Neural cell (in vitro differentiated cells): ENCODE measurements around the gene COQ10B. TPM values are rescaled to one million over a fixed set of nuclear protein-coding genes. Genes with fewer than 3 reads are reported as not detected.

Experiments used
- H2AFZ ChIP-seq: fragments of 200-600, 300-800 bp; sonication (generic), shearing (Covaris generic); 2 replicates; pipeline ENCODE4 v1.6.0; 2014; ENCODE audit warnings: low read depth, mild to moderate bottlenecking, antibody characterized with exemption, low read length, moderate library complexity
- H3F3A ChIP-seq: fragments of 200-600 bp; shearing (Covaris generic); 2 replicates; pipeline ENCODE4 v1.6.1; 2016; ENCODE audit warnings: mild to moderate bottlenecking, moderate library complexity, mixed read lengths, antibody characterized with exemption, low read length; ENCODE audit not compliant: insufficient read depth, poor library complexity, severe bottlenecking
- H3K27ac ChIP-seq: fragments of 200-600, 300-800 bp; sonication (generic), shearing (Covaris generic); 2 replicates; pipeline ENCODE4 v1.5.1; 2014; ENCODE audit warnings: mild to moderate bottlenecking, low read length, moderate library complexity
- H3K27me3 ChIP-seq: fragments of 300-800, 200-600 bp; sonication (generic), shearing (Covaris generic); 2 replicates; pipeline ENCODE4 v1.6.0; 2014; ENCODE audit warnings: mild to moderate bottlenecking, low read depth, low read length, moderate library complexity; ENCODE audit not compliant: insufficient read depth
- H3K36me3 ChIP-seq: fragments of 300-800, 200-600 bp; sonication (generic), shearing (Covaris generic); 2 replicates; pipeline ENCODE4 v1.5.1; 2014; ENCODE audit warnings: mild to moderate bottlenecking, antibody characterized with exemption, low read length, moderate library complexity; ENCODE audit not compliant: insufficient read depth
- H3K4me2 ChIP-seq: fragments of 300-800, 200-600 bp; sonication (generic), shearing (Covaris generic); 2 replicates; pipeline ENCODE4 v1.6.0; 2014; ENCODE audit warnings: mild to moderate bottlenecking, low read length
- H3K4me3 ChIP-seq: fragments of 300-800, 200-600 bp; sonication (generic), shearing (Covaris generic); 2 replicates; pipeline ENCODE4 v1.5.1; 2014; ENCODE audit warnings: mild to moderate bottlenecking, low read length, moderate library complexity
- H3K79me2 ChIP-seq: fragments of 200-600 bp; shearing (Covaris generic); replicated peaks from 2 replicates; pipeline ENCODE4 v1.6.0; 2014; ENCODE audit warnings: mild to moderate bottlenecking, low read length, moderate library complexity; ENCODE audit not compliant: insufficient read depth
- H3K9ac ChIP-seq: fragments of 300-800, 200-600 bp; sonication (generic), shearing (Covaris generic); 2 replicates; pipeline ENCODE4 v1.6.1; 2016; ENCODE audit warnings: mild to moderate bottlenecking, low read length, mixed read lengths
- H3K9me2 ChIP-seq: fragments of 200-600 bp; shearing (Covaris generic); 2 replicates; pipeline ENCODE4 v1.6.1; 2016; ENCODE audit warnings: mild to moderate bottlenecking, low read length, mixed read lengths; ENCODE audit not compliant: insufficient read depth
- H3K9me3 ChIP-seq: fragments of 200-600, 300-800 bp; sonication (generic), shearing (Covaris generic); 2 replicates; pipeline ENCODE4 v1.6.1; 2016; ENCODE audit warnings: mild to moderate bottlenecking, mixed run types, low read length, moderate library complexity, mixed read lengths
- H4K20me1 ChIP-seq: fragments of 200-600 bp; shearing (Covaris generic); 2 replicates; pipeline ENCODE4 v1.6.1; 2016; ENCODE audit warnings: mild to moderate bottlenecking, mixed run types; ENCODE audit not compliant: insufficient read depth
- EP300 ChIP-seq: fragments of 450-650 bp; conservative IDR thresholded peaks from 2 replicates; pipeline ENCODE4 v1.6.1; 2014; ENCODE audit warnings: antibody characterized with exemption, mild to moderate bottlenecking, moderate library complexity; ENCODE audit not compliant: poor library complexity, severe bottlenecking
- EZH2 ChIP-seq: fragments of 200-600, 300-800 bp; shearing (Covaris generic), sonication (generic); IDR thresholded peaks from 2 replicates; pipeline ENCODE4 v1.6.1; 2014; ENCODE audit warnings: antibody characterized with exemption, low read length, borderline replicate concordance, mild to moderate bottlenecking; ENCODE audit not compliant: insufficient read depth, poor library complexity, severe bottlenecking
- MXI1 ChIP-seq: fragments of 450-650 bp; conservative IDR thresholded peaks from 2 replicates; pipeline ENCODE4 v1.6.1; 2014; ENCODE audit warnings: antibody characterized with exemption, mild to moderate bottlenecking; ENCODE audit not compliant: poor library complexity, severe bottlenecking
- POLR2AphosphoS5 ChIP-seq: IDR thresholded peaks from 2 replicates; pipeline ENCODE4 v1.6.1; 2012
- RAD21 ChIP-seq: fragments of 450-650 bp; conservative IDR thresholded peaks from 2 replicates; pipeline ENCODE4 v1.6.1; 2014; ENCODE audit warnings: antibody characterized with exemption, mild to moderate bottlenecking, moderate library complexity
- SMC3 ChIP-seq: fragments of 450-650 bp; conservative IDR thresholded peaks from 2 replicates; pipeline ENCODE4 v1.6.1; 2014; ENCODE audit warnings: antibody characterized with exemption, mild to moderate bottlenecking, moderate library complexity; ENCODE audit not compliant: poor library complexity
- TAF1 ChIP-seq: IDR thresholded peaks from 2 replicates; pipeline ENCODE4 v1.6.1; 2012; ENCODE audit warnings: low read depth
- polyA plus RNA-seq: library from polyadenylated mRNA; depleted of rRNA; stranded (reverse); fragments of >200 nt; gene quantifications from 2 replicates; pipeline ENCODE4 v1.2.3, GENCODE V29; 2014
- TF ChIP-seq, protein P1 (sequence below): IDR thresholded peaks from 2 replicates; pipeline ENCODE4 v1.6.1; 2012; ENCODE audit warnings: borderline replicate concordance
- TF ChIP-seq, protein P2 (sequence below): fragments of 450-650 bp; IDR thresholded peaks from 2 replicates; pipeline ENCODE4 v1.5.1; 2014; ENCODE audit warnings: antibody characterized with exemption, mild to moderate bottlenecking, moderate library complexity; ENCODE audit not compliant: poor library complexity, severe bottlenecking

The COQ10B gene
- polyA plus RNA-seq, 1 donor from 2014 or later, result 28.4 TPM

DNA sequence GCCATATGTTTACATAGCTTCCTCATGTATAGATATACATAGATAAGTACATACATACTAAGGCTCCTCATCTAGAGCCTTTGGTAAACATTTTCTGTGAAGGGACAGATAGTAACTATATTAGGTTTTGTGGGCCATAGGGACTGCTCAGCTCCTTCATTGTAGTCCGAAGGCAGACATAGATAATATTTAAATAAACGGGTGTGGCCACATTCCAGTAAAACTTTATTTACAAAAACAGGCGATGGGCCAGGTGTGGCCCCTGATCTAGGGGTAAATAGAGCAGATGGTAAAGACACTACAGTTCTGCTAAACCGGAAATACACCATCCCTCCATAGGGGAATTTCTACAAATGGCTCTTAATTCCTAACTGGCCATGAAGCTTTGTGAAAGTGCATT, 7.3 kb downstream of the COQ10B start:
- Histone ChIP-seq H3K4me2 (no peak overlapping the region), H2AFZ (no peak overlapping the region), H4K20me1 (no peaks in the 10 kb centered on the region), H3K36me3 (no peaks in the 10 kb centered on the region), H3K9me2 (no peaks in the 10 kb centered on the region), H3K4me3 (no peak overlapping the region), H3K27ac (no peak overlapping the region), H3K79me2 (peaks cover 3% of the 10 kb centered on the region), H3K27me3 (no peaks in the 10 kb centered on the region), H3K9me3 (no peaks in the 10 kb centered on the region), H3F3A (no peaks in the 10 kb centered on the region), H3K9ac (no peak overlapping the region)
- TF ChIP-seq TAF1 (no peak), RAD21 (no peak), EZH2 (no peak), MXI1 (no peak), SMC3 (no peak), POLR2AphosphoS5 (no peak), EP300 (no peak)
- TF ChIP-seq, protein P1, sequence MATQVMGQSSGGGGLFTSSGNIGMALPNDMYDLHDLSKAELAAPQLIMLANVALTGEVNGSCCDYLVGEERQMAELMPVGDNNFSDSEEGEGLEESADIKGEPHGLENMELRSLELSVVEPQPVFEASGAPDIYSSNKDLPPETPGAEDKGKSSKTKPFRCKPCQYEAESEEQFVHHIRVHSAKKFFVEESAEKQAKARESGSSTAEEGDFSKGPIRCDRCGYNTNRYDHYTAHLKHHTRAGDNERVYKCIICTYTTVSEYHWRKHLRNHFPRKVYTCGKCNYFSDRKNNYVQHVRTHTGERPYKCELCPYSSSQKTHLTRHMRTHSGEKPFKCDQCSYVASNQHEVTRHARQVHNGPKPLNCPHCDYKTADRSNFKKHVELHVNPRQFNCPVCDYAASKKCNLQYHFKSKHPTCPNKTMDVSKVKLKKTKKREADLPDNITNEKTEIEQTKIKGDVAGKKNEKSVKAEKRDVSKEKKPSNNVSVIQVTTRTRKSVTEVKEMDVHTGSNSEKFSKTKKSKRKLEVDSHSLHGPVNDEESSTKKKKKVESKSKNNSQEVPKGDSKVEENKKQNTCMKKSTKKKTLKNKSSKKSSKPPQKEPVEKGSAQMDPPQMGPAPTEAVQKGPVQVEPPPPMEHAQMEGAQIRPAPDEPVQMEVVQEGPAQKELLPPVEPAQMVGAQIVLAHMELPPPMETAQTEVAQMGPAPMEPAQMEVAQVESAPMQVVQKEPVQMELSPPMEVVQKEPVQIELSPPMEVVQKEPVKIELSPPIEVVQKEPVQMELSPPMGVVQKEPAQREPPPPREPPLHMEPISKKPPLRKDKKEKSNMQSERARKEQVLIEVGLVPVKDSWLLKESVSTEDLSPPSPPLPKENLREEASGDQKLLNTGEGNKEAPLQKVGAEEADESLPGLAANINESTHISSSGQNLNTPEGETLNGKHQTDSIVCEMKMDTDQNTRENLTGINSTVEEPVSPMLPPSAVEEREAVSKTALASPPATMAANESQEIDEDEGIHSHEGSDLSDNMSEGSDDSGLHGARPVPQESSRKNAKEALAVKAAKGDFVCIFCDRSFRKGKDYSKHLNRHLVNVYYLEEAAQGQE, result no peak
- TF ChIP-seq, protein P2, sequence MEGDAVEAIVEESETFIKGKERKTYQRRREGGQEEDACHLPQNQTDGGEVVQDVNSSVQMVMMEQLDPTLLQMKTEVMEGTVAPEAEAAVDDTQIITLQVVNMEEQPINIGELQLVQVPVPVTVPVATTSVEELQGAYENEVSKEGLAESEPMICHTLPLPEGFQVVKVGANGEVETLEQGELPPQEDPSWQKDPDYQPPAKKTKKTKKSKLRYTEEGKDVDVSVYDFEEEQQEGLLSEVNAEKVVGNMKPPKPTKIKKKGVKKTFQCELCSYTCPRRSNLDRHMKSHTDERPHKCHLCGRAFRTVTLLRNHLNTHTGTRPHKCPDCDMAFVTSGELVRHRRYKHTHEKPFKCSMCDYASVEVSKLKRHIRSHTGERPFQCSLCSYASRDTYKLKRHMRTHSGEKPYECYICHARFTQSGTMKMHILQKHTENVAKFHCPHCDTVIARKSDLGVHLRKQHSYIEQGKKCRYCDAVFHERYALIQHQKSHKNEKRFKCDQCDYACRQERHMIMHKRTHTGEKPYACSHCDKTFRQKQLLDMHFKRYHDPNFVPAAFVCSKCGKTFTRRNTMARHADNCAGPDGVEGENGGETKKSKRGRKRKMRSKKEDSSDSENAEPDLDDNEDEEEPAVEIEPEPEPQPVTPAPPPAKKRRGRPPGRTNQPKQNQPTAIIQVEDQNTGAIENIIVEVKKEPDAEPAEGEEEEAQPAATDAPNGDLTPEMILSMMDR, result no peak

DNA sequence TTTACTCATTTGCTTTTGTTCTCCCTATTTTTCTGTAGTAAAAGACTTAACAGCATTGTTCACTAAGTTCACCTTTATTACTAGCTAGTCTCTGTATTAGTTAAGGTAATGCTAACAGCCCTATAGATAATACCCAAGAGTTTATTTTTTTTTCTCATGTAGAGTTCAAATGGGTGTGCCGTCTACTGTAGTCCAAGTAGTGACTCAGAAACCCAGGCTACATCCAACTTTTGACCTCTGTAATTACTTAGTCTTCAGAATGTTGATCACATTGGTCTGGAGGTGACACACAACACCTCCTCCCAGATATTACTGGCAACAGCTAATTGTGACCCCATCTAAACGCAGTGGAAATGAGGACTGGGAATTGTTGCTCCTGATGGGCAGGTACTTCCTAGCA, 7.7 kb downstream of the COQ10B start:
- Histone ChIP-seq H3K9me2 (no peaks in the 10 kb centered on the region), H3K27ac (no peak overlapping the region), H3K27me3 (no peaks in the 10 kb centered on the region), H4K20me1 (no peaks in the 10 kb centered on the region), H3K9me3 (no peaks in the 10 kb centered on the region), H3K9ac (no peak overlapping the region), H3K4me2 (no peak overlapping the region), H3F3A (no peaks in the 10 kb centered on the region), H2AFZ (no peak overlapping the region), H3K79me2 (no peaks in the 10 kb centered on the region), H3K36me3 (no peaks in the 10 kb centered on the region), H3K4me3 (no peak overlapping the region)
- TF ChIP-seq SMC3 (no peak), EP300 (no peak), MXI1 (no peak), TAF1 (no peak), RAD21 (no peak), POLR2AphosphoS5 (no peak), EZH2 (no peak)
- TF ChIP-seq, protein P1, result no peak
- TF ChIP-seq, protein P2, result no peak
